GM12878 (cell line): ENCODE measurements around the gene PHF23. TPM values are rescaled to one million over a fixed set of nuclear protein-coding genes. Genes with fewer than 3 reads are reported as not detected.

Experiments
- ATAC-seq: fragments of 200-7000 bp; cut with Tn5 transposase; 3 replicates; pipeline ENCODE4 v1.9.1; 2020; ENCODE audit warnings: mild to moderate bottlenecking, moderate library complexity
- BruUV-seq: library from RNA; stranded (reverse); fragments of 400-500 nt; replicated peaks from 2 replicates; lab custom pipeline; 2021; lab: Mats Ljungman, UMichigan
- CTCF ChIA-PET: fragments of 300-600 bp; sonication (Branson Sonifier 250); formaldehyde crosslinking; extraction: SDS; loops from one replicate; lab custom pipeline; 2021; ENCODE audit warnings: inconsistent platforms; lab: Yijun Ruan, JAX
- POLR2A ChIA-PET: fragments of 350-600 bp; formaldehyde crosslinking; extraction: SDS; loops from one replicate; lab custom pipeline; 2021; ENCODE audit warnings: inconsistent platforms; lab: Charles Lee
- RAD21 ChIA-PET: fragments of 300-600 bp; sonication (Branson Sonifier 250); formaldehyde crosslinking; loops from one replicate; lab custom pipeline; 2023; ENCODE audit warnings: antibody characterized with exemption; ENCODE audit not compliant: unreplicated experiment; lab: Charles Lee
- SMC1A ChIA-PET: fragments of 300-600 bp; sonication (Branson Sonifier 250); formaldehyde crosslinking; loops from one replicate; lab custom pipeline; 2023; ENCODE audit not compliant: unreplicated experiment, uncharacterized antibody; lab: Charles Lee
- DNase-seq: peaks from one replicate; pipeline ENCODE4 v3.0.0-alpha.2; 2011; ENCODE audit warnings: low read depth, low spot score
- FAIRE-seq: peaks from 3 replicates; lab custom pipeline; 2011; peaks lifted over from hg19 to GRCh38; lab: Jason Lieb, UNC
- H2AFZ ChIP-seq: 2 replicates; pipeline ENCODE4 v1.6.0; 2011; ENCODE audit warnings: low read depth, low read length, control low read depth; ENCODE audit not compliant: control insufficient read depth
- H3K27ac ChIP-seq: 2 replicates; pipeline ENCODE4 v1.5.1; 2011; ENCODE audit warnings: control low read depth; ENCODE audit not compliant: control insufficient read depth, insufficient read depth
- H3K27me3 ChIP-seq, 2 experiments: replicated peaks in 1 of 2; 2 replicates each; pipeline versions ENCODE4 v1.6.0 to v1.6.1; 2011; ENCODE audit warnings: low read length in 1 of 2; ENCODE audit not compliant: control insufficient read depth in 2 of 2, insufficient read depth in 2 of 2
- H3K36me3 ChIP-seq, 2 experiments: 2 replicates each; pipeline ENCODE4 v1.5.1; 2011; ENCODE audit warnings: low read length in 1 of 2; ENCODE audit not compliant: control insufficient read depth in 2 of 2, insufficient read depth in 2 of 2
- H3K4me1 ChIP-seq: 2 replicates; pipeline ENCODE4 v1.6.1; 2011; ENCODE audit warnings: mild to moderate bottlenecking, low read length, moderate library complexity, mixed read lengths; ENCODE audit not compliant: control insufficient read depth, insufficient read depth
- H3K4me2 ChIP-seq: 2 replicates; pipeline ENCODE4 v1.6.0; 2011; ENCODE audit warnings: control low read depth; ENCODE audit not compliant: control insufficient read depth, insufficient read depth
- H3K4me3 ChIP-seq: fragments of 200-600 bp; sonication (generic); 2 replicates; pipeline ENCODE4 v1.5.1; 2016
- H3K79me2 ChIP-seq: 2 replicates; pipeline ENCODE4 v1.6.0; 2011; ENCODE audit warnings: low read length; ENCODE audit not compliant: control insufficient read depth, insufficient read depth
- H3K9ac ChIP-seq: 2 replicates; pipeline ENCODE4 v1.8.0; 2011; ENCODE audit warnings: low read length, control low read depth, mixed read lengths; ENCODE audit not compliant: control insufficient read depth, insufficient read depth
- H3K9me3 ChIP-seq: replicated peaks from 3 replicates; pipeline ENCODE4 v1.5.1; 2011; ENCODE audit warnings: mild to moderate bottlenecking, low read length; ENCODE audit not compliant: control insufficient read depth, insufficient read depth
- H4K20me1 ChIP-seq: 2 replicates; pipeline ENCODE4 v1.6.0; 2011; ENCODE audit not compliant: control insufficient read depth, insufficient read depth
- GABPA ChIP-seq: IDR thresholded peaks from 2 replicates; pipeline ENCODE4 v1.6.1; 2014; ENCODE audit warnings: antibody characterized with exemption, low read depth, mild to moderate bottlenecking, inconsistent platforms
- JUND ChIP-seq: IDR thresholded peaks from 2 replicates; pipeline ENCODE4 v1.6.1; 2012; ENCODE audit warnings: low read depth, mild to moderate bottlenecking, low read length, improper control_type of control experiment, moderate library complexity
- MYB ChIP-seq: fragments of 150-350 bp; IDR thresholded peaks from 2 replicates; pipeline ENCODE4 v1.6.1; 2014; ENCODE audit warnings: mild to moderate bottlenecking, low read depth, low read length, borderline replicate concordance
- PML ChIP-seq: IDR thresholded peaks from 2 replicates; pipeline ENCODE4 v1.6.1; 2012; ENCODE audit warnings: low read length, inconsistent platforms
- RAD21 ChIP-seq: IDR thresholded peaks from 2 replicates; pipeline ENCODE4 v1.6.1; 2011; ENCODE audit warnings: mild to moderate bottlenecking, low read depth, low read length, moderate library complexity; ENCODE audit not compliant: insufficient read depth
- SMARCA5 ChIP-seq: fragments of 450-650 bp; IDR thresholded peaks from 2 replicates; pipeline ENCODE4 v1.6.1; 2017; ENCODE audit warnings: mild to moderate bottlenecking
- SP1 ChIP-seq: IDR thresholded peaks from one replicate; pipeline ENCODE4 v1.6.1; 2011; ENCODE audit warnings: low read depth, low read length
- TBL1XR1 ChIP-seq: IDR thresholded peaks from 2 replicates; pipeline ENCODE4 v1.6.1; 2012; ENCODE audit warnings: low read depth, low read length, improper control_type of control experiment
- ZNF217 ChIP-seq: fragments of 450-650 bp; IDR thresholded peaks from 2 replicates; pipeline ENCODE4 v1.6.1; 2017; ENCODE audit warnings: antibody characterized with exemption, mild to moderate bottlenecking
- ZNF622 ChIP-seq: fragments of 450-650 bp; IDR thresholded peaks from 2 replicates; pipeline ENCODE4 v1.6.1; 2017; ENCODE audit warnings: mild to moderate bottlenecking, inconsistent platforms
- WGBS: methylation state at CpG from one replicate; pipeline ENCODE4 v1.1.6; 2016; ENCODE audit warnings: low lambda C conversion rate; ENCODE audit not compliant: insufficient replicate concordance, insufficient coverage; ENCODE audit errors: missing lambda C conversion rate; 5-methylcytosine and 5-hydroxymethylcytosine counted together
- in situ Hi-C: fragments of 300-500 bp; cut with MboI; formaldehyde crosslinking; loops from 9 replicates; pipeline ENCODE4 v1.14.3; 2018; ENCODE audit warnings: mixed read lengths
- intact Hi-C: fragments of 100-400 bp; cut with micrococcal nuclease; formaldehyde crosslinking; loops from one replicate; pipeline ENCODE4 v1.14.2; 2022; ENCODE audit not compliant: unreplicated experiment
- polyA plus RNA-seq, 11 experiments: library from polyadenylated mRNA; depleted of rRNA in 4 of 11; unstranded in 6 of 11; stranded (reverse) in 5 of 11; fragments of >200 nt; fragmentation: Nextera tagmentation in 4 of 11; fragmentation: Illumina TruSeq in 1 of 11; extraction: Ambion mirVana in 4 of 11; extraction: Trizol in 1 of 11; gene quantifications; 1 replicate in 1 of 11; 2 replicates in 10 of 11; pipeline versions ENCODE4 v1.2.1 to v1.2.3, GENCODE V29; 2011 to 2016; ENCODE audit warnings: inconsistent platforms in 2 of 11, missing spikeins in 2 of 11, low read depth in 1 of 11
- total RNA-seq, 4 experiments: library from RNA; depleted of rRNA in 3 of 4; stranded (reverse); fragments of >200 nt in 3 of 4; fragmentation: Illumina TruSeq in 1 of 4; extraction: Trizol in 1 of 4; gene quantifications; 2 replicates each; pipeline versions ENCODE4 v1.2.1 to v1.2.3, GENCODE V29; 2013 to 2021
- TF ChIP-seq, protein P1 (sequence below), 3 experiments: IDR thresholded peaks in 2 of 3; conservative IDR thresholded peaks in 1 of 3; 2 replicates each; pipeline ENCODE4 v1.5.1; 2011; ENCODE audit warnings: low read depth in 3 of 3, low read length in 3 of 3, mild to moderate bottlenecking in 3 of 3, control low read depth in 2 of 3, moderate library complexity in 2 of 3, inconsistent platforms in 1 of 3, mixed read lengths in 1 of 3; ENCODE audit not compliant: control insufficient read depth in 2 of 3, insufficient read depth in 1 of 3; ENCODE audit errors: extremely low read depth in 1 of 3
- TF ChIP-seq, protein P2 (sequence below): fragments of 450-650 bp; IDR thresholded peaks from 2 replicates; pipeline ENCODE4 v1.6.1; 2017; ENCODE audit warnings: borderline replicate concordance
- TF ChIP-seq, protein P3 (sequence below): fragments of 450-650 bp; formaldehyde crosslinking; IDR thresholded peaks from 2 replicates; pipeline ENCODE4 v1.4.0; 2020; ENCODE audit warnings: mild to moderate bottlenecking, moderate library complexity

Gene PHF23
- total and polyA plus RNA-seq, 10 of the 15 experiments (the other 5 are each of a cell fraction or from before 2014, with no cell fraction given) = 8.2 to 84.8 (median 32.6) TPM

DNA sequence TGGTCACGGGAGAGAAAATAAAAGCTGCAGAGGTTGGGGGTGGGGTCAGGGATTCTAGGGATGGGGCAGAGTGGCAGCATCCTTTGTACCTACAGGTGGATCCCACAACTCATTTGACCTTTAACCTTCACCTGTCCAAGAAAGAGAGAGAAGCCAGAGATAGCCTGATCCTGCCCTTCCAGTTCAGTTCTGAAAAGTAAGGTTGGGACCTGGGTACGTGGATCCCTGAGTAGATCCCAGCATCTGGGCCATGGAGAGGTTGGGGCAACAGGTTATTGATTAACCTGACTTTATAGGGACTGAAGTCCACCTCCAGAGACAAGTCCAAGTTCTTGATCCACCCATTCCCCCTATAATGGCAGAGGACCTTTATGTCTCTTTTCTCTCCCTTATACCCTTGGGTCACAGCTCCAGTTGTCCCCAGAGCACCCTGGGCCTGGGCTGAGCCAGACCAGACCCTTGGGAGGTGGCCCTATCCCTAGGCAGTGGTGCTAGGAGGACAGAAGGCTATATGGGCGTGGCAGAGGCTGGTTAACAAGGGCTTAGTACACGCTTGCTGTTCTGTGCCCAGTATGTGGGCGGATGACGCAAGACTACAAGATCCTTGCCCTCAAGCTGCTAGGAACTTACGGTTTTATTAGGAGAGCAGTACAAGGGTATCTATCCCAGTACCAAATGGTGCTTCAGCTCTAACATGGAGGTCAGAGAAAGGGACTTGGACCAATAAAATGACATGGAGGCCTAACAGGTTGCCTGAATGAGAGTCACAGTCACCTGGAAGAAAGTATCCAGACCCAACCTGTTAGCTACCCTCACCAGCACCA lies 19.7 kb upstream of the PHF23 start (continued):
- TF ChIP-seq, protein P1, sequence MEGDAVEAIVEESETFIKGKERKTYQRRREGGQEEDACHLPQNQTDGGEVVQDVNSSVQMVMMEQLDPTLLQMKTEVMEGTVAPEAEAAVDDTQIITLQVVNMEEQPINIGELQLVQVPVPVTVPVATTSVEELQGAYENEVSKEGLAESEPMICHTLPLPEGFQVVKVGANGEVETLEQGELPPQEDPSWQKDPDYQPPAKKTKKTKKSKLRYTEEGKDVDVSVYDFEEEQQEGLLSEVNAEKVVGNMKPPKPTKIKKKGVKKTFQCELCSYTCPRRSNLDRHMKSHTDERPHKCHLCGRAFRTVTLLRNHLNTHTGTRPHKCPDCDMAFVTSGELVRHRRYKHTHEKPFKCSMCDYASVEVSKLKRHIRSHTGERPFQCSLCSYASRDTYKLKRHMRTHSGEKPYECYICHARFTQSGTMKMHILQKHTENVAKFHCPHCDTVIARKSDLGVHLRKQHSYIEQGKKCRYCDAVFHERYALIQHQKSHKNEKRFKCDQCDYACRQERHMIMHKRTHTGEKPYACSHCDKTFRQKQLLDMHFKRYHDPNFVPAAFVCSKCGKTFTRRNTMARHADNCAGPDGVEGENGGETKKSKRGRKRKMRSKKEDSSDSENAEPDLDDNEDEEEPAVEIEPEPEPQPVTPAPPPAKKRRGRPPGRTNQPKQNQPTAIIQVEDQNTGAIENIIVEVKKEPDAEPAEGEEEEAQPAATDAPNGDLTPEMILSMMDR (IDR thresholded peaks at IDR 0.05 in 2 of 3, conservative IDR thresholded peaks at IDR 0.05 in 1 of 3; ENCODE audit: control insufficient read depth in 2 of 3, extremely low read depth in 1 of 3, insufficient read depth in 1 of 3, low read depth in 3 of 3, low read length in 3 of 3) = no peak
- TF ChIP-seq TBL1XR1 = no peak
- TF ChIP-seq SP1 = no peak
- no peak for TF ChIP-seq JUND
- TF ChIP-seq PML = no peak

DNA sequence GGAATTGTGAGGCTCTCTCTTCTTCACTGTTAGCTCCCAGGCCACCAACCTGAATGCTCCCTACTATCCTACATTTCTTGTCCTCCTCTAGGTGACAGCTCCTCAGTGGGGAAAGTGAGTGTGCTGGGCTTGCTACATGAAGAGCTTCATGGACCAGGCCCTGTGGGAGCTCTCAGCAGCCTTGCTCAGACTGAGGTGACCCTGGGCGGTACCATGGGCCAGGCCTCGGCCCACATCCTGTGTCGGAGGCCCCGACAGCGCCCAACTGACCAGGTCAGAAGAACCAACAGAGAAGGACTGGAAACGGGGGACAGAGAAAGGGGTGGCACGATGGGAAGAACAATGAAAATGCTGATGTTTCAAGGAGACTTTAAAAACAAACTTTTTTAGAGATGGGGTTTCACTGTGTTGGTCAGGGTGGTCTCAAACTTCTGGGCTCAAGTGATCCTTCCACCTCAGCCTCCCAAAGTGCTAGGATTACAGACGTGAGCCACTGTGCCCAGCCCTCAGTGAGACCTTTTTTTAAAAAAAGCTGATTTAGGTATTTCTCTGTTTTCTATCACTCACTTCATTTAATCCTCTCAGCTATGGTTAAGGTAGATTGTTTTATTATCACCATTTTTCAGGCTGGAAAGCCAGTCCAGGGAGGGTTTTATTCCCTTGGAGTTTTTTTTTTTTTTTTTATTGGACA lies 17.7 kb upstream of the PHF23 start:
- H3K36me3 ChIP-seq = peaks cover 2 to 13% of the 10 kb centered on the region in 2 experiments; a peak in 2 of 4 replicates
- DNase-seq (no peak), FAIRE-seq (no peak), ATAC-seq (no peak)
- H3K4me3 ChIP-seq = no peak overlapping the region
- ChIA-PET POLR2A (interaction anchor here (0.9 to 1.1 kb wide), 2 partner anchors 41 to 248 kb away, joined by 3 to 4 read pairs; no protein-coding TSS in a partner anchor), SMC1A (interaction anchor here (1.1 kb wide), 2 partner anchors 15 to 105 kb away, joined by 3 to 5 read pairs; partner anchors contain the start of gene GABARAP), CTCF (interaction anchor here (0.6 to 1.0 kb wide), 3 partner anchors 36 to 266 kb away, joined by 3 read pairs; no protein-coding TSS in a partner anchor), RAD21 (interaction anchor here (1.2 kb wide), 1 partner anchor 10 kb away, joined by 3 read pairs; no protein-coding TSS in a partner anchor)
- no TSS peak for BruUV-seq
- H4K20me1 ChIP-seq = no peaks in the 10 kb centered on the region
- H3K27me3 ChIP-seq = no peaks in the 10 kb centered on the region; a peak in 1 of 4 replicates
- intact Hi-C loops = no loop called here
- no peaks in the 10 kb centered on the region for H3K9me3 ChIP-seq
- H3K79me2 ChIP-seq = peaks cover 12% of the 10 kb centered on the region
- no peak overlapping the region for H3K4me2 ChIP-seq
- peaks cover 4% of the 10 kb centered on the region for H3K4me1 ChIP-seq
- H3K9ac ChIP-seq = no peak overlapping the region
- no peak overlapping the region for H3K27ac ChIP-seq
- no peak overlapping the region for H2AFZ ChIP-seq
- WGBS = 92% methylated on average over 8 of the region's 8 CpGs
- in situ Hi-C loops = no loop called here
- no peak for TF ChIP-seq GABPA
- TF ChIP-seq ZNF622 = no peak
- TF ChIP-seq ZNF217 = no peak
- TF ChIP-seq RAD21 = no peak
- TF ChIP-seq MYB = no peak
- TF ChIP-seq SMARCA5 = no peak
- TF ChIP-seq, protein P2, sequence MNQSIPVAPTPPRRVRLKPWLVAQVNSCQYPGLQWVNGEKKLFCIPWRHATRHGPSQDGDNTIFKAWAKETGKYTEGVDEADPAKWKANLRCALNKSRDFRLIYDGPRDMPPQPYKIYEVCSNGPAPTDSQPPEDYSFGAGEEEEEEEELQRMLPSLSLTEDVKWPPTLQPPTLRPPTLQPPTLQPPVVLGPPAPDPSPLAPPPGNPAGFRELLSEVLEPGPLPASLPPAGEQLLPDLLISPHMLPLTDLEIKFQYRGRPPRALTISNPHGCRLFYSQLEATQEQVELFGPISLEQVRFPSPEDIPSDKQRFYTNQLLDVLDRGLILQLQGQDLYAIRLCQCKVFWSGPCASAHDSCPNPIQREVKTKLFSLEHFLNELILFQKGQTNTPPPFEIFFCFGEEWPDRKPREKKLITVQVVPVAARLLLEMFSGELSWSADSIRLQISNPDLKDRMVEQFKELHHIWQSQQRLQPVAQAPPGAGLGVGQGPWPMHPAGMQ = no peak
- TF ChIP-seq, protein P3, sequence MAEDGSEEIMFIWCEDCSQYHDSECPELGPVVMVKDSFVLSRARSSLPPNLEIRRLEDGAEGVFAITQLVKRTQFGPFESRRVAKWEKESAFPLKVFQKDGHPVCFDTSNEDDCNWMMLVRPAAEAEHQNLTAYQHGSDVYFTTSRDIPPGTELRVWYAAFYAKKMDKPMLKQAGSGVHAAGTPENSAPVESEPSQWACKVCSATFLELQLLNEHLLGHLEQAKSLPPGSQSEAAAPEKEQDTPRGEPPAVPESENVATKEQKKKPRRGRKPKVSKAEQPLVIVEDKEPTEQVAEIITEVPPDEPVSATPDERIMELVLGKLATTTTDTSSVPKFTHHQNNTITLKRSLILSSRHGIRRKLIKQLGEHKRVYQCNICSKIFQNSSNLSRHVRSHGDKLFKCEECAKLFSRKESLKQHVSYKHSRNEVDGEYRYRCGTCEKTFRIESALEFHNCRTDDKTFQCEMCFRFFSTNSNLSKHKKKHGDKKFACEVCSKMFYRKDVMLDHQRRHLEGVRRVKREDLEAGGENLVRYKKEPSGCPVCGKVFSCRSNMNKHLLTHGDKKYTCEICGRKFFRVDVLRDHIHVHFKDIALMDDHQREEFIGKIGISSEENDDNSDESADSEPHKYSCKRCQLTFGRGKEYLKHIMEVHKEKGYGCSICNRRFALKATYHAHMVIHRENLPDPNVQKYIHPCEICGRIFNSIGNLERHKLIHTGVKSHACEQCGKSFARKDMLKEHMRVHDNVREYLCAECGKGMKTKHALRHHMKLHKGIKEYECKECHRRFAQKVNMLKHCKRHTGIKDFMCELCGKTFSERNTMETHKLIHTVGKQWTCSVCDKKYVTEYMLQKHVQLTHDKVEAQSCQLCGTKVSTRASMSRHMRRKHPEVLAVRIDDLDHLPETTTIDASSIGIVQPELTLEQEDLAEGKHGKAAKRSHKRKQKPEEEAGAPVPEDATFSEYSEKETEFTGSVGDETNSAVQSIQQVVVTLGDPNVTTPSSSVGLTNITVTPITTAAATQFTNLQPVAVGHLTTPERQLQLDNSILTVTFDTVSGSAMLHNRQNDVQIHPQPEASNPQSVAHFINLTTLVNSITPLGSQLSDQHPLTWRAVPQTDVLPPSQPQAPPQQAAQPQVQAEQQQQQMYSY (CRISPR knock-in tag) = no peak
